Neural progenitor cell (in vitro differentiated cells): ENCODE data around the gene IGF2BP1. TPM values are rescaled to one million over a fixed set of nuclear protein-coding genes. Genes with fewer than 3 reads are reported as not detected.
"Not testable (repeated sequence)": the region's sequence is repeated elsewhere in the genome, so short reads cannot be mapped to it uniquely, and the experiment has no call there.

Source experiments
- DNase-seq: peaks from one replicate; pipeline ENCODE4 v3.0.0-alpha.2; 2016; ENCODE audit warnings: low spot score
- H2AFZ ChIP-seq: fragments of 200-600 bp; sonication (generic); replicated peaks from 2 replicates; pipeline ENCODE4 v1.6.1; 2016; ENCODE audit warnings: antibody characterized with exemption
- H3F3A ChIP-seq: fragments of 200-600 bp; sonication (generic); 2 replicates; pipeline ENCODE4 v1.6.1; 2016; ENCODE audit warnings: antibody characterized with exemption, low read depth
- H3K27ac ChIP-seq: fragments of 200-600 bp; sonication (generic); 2 replicates; pipeline ENCODE4 v1.5.1; 2016; ENCODE audit warnings: mild to moderate bottlenecking
- H3K27me3 ChIP-seq: fragments of 200-600 bp; sonication (generic); 2 replicates; pipeline ENCODE4 v1.6.1; 2016; ENCODE audit warnings: mild to moderate bottlenecking, moderate library complexity
- H3K36me3 ChIP-seq: fragments of 200-600 bp; sonication (generic); 2 replicates; pipeline ENCODE4 v1.5.1; 2016
- H3K4me1 ChIP-seq: fragments of 200-600 bp; sonication (generic); 2 replicates; pipeline ENCODE4 v1.6.1; 2016; ENCODE audit warnings: mixed run types
- H3K4me2 ChIP-seq: fragments of 200-600 bp; sonication (generic); 2 replicates; pipeline ENCODE4 v1.6.1; 2016
- H3K4me3 ChIP-seq: fragments of 200-600 bp; sonication (generic); 2 replicates; pipeline ENCODE4 v1.5.1; 2016
- H3K79me2 ChIP-seq: fragments of 200-600 bp; sonication (generic); 2 replicates; pipeline ENCODE4 v1.6.1; 2016; ENCODE audit warnings: low read depth
- H3K9ac ChIP-seq: fragments of 200-600 bp; sonication (generic); 2 replicates; pipeline ENCODE4 v1.6.1; 2016
- H3K9me3 ChIP-seq: fragments of 200-600 bp; sonication (generic); 2 replicates; pipeline ENCODE4 v1.5.1; 2016; ENCODE audit warnings: low read depth
- H4K20me1 ChIP-seq: fragments of 200-600 bp; sonication (generic); 2 replicates; pipeline ENCODE4 v1.6.1; 2016; ENCODE audit warnings: low read depth
- H3K27ac Mint-ChIP-seq: 3 replicates; pipeline ENCODE4 v1.8.0; 2021; ENCODE audit warnings: mixed read lengths
- H3K27me3 Mint-ChIP-seq: 2 replicates; pipeline ENCODE4 v1.8.0; 2022; ENCODE audit warnings: low read depth, mild to moderate bottlenecking, inconsistent platforms, moderate library complexity, mixed read lengths; ENCODE audit not compliant: insufficient read depth
- H3K36me3 Mint-ChIP-seq: 3 replicates; pipeline ENCODE4 v1.8.0; 2021; ENCODE audit warnings: mixed read lengths
- H3K4me1 Mint-ChIP-seq: 3 replicates; pipeline ENCODE4 v1.8.0; 2021; ENCODE audit warnings: mixed read lengths
- H3K4me3 Mint-ChIP-seq: 3 replicates; pipeline ENCODE4 v1.8.0; 2021; ENCODE audit warnings: mild to moderate bottlenecking, moderate library complexity, mixed read lengths
- H3K9me3 Mint-ChIP-seq: 3 replicates; pipeline ENCODE4 v1.8.0; 2020; ENCODE audit warnings: mixed read lengths
- EZH2 ChIP-seq: fragments of 200-600 bp; sonication (generic); IDR thresholded peaks from 2 replicates; pipeline ENCODE4 v1.6.1; 2017; ENCODE audit warnings: antibody characterized with exemption, mild to moderate bottlenecking, moderate library complexity
- EZH2phosphoT487 ChIP-seq: fragments of 200-600 bp; sonication (generic); IDR thresholded peaks from 2 replicates; pipeline ENCODE4 v1.6.1; 2017; ENCODE audit warnings: antibody characterized with exemption
- small RNA-seq: library from RNA; depleted of rRNA; stranded (forward); fragments of <200 nt; gene quantifications from one replicate; pipeline ENCODE3, GENCODE V24; 2015
- total RNA-seq: library from RNA; depleted of rRNA; stranded (reverse); fragments of >200 nt; gene quantifications from 2 replicates; pipeline ENCODE4 v1.2.3, GENCODE V29; 2015; ENCODE audit warnings: low replicate concordance
- TF ChIP-seq, protein P1 (sequence below): fragments of 200-600 bp; sonication (generic); IDR thresholded peaks from 2 replicates; pipeline ENCODE4 v1.5.1; 2017; ENCODE audit warnings: antibody characterized with exemption, mild to moderate bottlenecking

The IGF2BP1 gene
- total RNA-seq, 1 donor from 2014 or later, result 129 TPM

DNA sequence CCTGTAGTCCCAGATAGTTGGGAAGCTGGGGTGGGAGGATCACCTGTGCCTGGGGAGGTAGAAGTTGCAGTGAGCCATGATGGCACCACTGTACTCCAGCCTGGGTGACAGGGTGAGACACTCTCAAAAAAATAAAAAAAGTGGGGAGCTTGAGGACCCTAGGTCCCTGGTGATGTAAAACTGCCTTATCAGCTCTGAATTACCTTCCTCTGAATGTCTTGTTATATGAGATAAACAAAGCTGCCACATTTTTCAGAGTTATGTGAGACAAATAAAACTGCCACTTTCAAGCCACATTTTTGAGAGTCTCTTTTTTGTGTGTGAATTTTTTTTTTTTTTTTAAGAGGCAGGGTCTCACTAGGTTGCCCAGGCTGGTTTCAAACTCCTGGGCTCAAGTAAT lies 103.4 kb downstream of the IGF2BP1 start:
- H3K4me1 Mint-ChIP-seq, result peaks cover 6% of the 10 kb centered on the region
- H3K79me2 ChIP-seq, result no peaks in the 10 kb centered on the region
- H3K4me2 ChIP-seq, result no peak overlapping the region
- no peak overlapping the region for H3K4me3 ChIP-seq
- H3K27me3 Mint-ChIP-seq, result no peaks in the 10 kb centered on the region
- no peaks in the 10 kb centered on the region for H3K27me3 ChIP-seq
- TF ChIP-seq, protein P1, sequence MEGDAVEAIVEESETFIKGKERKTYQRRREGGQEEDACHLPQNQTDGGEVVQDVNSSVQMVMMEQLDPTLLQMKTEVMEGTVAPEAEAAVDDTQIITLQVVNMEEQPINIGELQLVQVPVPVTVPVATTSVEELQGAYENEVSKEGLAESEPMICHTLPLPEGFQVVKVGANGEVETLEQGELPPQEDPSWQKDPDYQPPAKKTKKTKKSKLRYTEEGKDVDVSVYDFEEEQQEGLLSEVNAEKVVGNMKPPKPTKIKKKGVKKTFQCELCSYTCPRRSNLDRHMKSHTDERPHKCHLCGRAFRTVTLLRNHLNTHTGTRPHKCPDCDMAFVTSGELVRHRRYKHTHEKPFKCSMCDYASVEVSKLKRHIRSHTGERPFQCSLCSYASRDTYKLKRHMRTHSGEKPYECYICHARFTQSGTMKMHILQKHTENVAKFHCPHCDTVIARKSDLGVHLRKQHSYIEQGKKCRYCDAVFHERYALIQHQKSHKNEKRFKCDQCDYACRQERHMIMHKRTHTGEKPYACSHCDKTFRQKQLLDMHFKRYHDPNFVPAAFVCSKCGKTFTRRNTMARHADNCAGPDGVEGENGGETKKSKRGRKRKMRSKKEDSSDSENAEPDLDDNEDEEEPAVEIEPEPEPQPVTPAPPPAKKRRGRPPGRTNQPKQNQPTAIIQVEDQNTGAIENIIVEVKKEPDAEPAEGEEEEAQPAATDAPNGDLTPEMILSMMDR, result no peak
- no peak for TF ChIP-seq EZH2
- TF ChIP-seq EZH2phosphoT487, result no peak
- no peaks in the 10 kb centered on the region for H3K4me1 ChIP-seq
- no peak for DNase-seq
- H3K4me3 Mint-ChIP-seq, result no peak overlapping the region
- no peak overlapping the region for H3K9ac ChIP-seq
- H3K9me3 Mint-ChIP-seq, result no peaks in the 10 kb centered on the region
- no peak overlapping the region for H3K27ac Mint-ChIP-seq
- no peaks in the 10 kb centered on the region for H3K9me3 ChIP-seq
- H4K20me1 ChIP-seq, result no peaks in the 10 kb centered on the region
- no peaks in the 10 kb centered on the region for H3K36me3 Mint-ChIP-seq
- no peaks in the 10 kb centered on the region for H3F3A ChIP-seq
- H3K36me3 ChIP-seq, result no peaks in the 10 kb centered on the region
- no peak overlapping the region for H3K27ac ChIP-seq
- H2AFZ ChIP-seq, result no peak overlapping the region

DNA sequence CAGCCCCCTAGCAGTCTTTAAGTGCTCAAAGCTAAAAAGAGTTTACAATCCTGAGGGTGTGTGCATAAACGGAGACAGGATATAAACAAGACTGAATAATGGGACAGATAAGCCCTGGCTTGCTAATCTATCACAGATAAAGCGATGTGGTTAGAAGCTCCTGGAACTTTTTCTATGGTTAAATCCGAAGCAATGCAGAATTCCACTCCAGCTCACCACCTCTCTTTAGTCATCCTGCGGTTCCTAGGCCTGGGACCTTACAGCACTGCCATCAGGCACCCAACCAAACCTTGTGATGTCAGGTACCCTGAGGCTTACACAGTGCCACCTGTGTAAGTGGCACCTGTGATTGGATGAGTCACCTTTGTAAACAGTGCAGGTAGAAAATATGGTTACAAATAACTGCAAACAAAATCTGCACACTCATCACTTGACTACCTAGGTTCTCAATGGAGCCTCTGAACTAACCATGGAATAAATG lies 103.9 kb downstream of the IGF2BP1 start:
- no peak overlapping the region for H3K27ac Mint-ChIP-seq
- TF ChIP-seq EZH2phosphoT487 (no peak), EZH2 (no peak)
- TF ChIP-seq, protein P1, result no peak
- no peaks in the 10 kb centered on the region for H3K27me3 Mint-ChIP-seq
- Histone ChIP-seq H3K27ac (no peak overlapping the region), H3K36me3 (no peaks in the 10 kb centered on the region), H3K4me2 (no peak overlapping the region), H3K27me3 (no peaks in the 10 kb centered on the region), H2AFZ (no peak overlapping the region), H3K9me3 (no peaks in the 10 kb centered on the region), H3K4me1 (no peaks in the 10 kb centered on the region), H3K79me2 (no peaks in the 10 kb centered on the region), H3K9ac (no peak overlapping the region), H3F3A (no peaks in the 10 kb centered on the region), H3K4me3 (no peak overlapping the region), H4K20me1 (no peaks in the 10 kb centered on the region)
- no peaks in the 10 kb centered on the region for H3K36me3 Mint-ChIP-seq
- DNase-seq, result no peak
- H3K4me3 Mint-ChIP-seq, result no peak overlapping the region
- H3K9me3 Mint-ChIP-seq, result no peaks in the 10 kb centered on the region
- peaks cover 6% of the 10 kb centered on the region for H3K4me1 Mint-ChIP-seq

DNA sequence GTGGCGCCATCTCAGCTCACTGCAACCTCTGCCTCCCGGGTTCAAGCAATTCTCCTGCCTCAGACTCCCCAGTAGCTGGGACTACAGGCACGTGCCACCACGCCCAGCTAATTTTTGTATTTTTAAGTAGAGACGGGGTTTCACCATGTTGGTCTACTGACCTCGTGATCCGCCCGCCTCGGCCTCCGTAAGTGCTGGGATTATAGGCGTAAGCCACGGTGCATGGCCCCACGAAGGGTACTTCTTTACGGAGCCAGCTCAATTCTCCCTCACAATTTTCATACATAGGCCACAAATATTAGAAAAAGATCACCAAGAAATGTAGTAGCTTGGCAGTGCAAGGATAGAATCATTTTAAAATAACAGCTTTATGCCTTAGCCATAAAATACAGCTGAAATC lies 106.2 kb downstream of the IGF2BP1 start:
- H3K36me3 Mint-ChIP-seq, H3K4me3 Mint-ChIP-seq, H3K4me1 Mint-ChIP-seq, H3F3A ChIP-seq, H2AFZ ChIP-seq, H3K27ac ChIP-seq, H3K27me3 Mint-ChIP-seq, H4K20me1 ChIP-seq, H3K4me2 ChIP-seq, H3K4me1 ChIP-seq, H3K27me3 ChIP-seq, H3K9me3 ChIP-seq, H3K9ac ChIP-seq, DNase-seq, H3K4me3 ChIP-seq, H3K9me3 Mint-ChIP-seq, H3K27ac Mint-ChIP-seq, H3K36me3 ChIP-seq, H3K79me2 ChIP-seq: not testable (repeated sequence)

DNA sequence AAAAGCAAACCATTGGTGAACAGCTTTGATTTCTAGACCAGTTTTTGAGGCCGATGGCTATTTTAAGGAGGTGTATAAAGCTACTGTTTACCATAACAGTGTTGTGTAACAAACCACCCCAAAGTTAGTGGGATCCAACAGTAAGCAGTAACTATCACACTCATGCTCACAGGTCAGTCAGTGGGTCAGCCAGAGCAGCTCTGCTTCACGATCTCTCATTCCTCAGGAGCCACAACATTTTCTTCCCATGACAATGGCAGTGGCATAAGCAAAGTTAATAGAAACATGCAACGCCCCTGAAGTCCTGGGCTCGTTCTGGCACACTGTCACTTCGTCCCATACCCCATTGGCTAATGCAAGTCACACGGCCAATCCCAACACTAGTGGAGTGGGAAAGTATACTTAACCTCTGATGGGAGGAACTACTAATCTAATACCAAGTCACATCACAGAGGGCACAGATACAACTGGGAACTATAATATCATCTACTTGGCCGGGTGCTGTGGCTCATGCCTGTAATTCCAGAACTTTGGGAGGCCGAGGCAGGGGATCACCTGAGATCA lies 107.4 kb downstream of the IGF2BP1 start:
- no peak overlapping the region for H3K4me3 Mint-ChIP-seq
- H3K79me2 ChIP-seq, result no peaks in the 10 kb centered on the region
- TF ChIP-seq EZH2 (no peak), EZH2phosphoT487 (no peak)
- TF ChIP-seq, protein P1, result no peak
- no peak overlapping the region for H2AFZ ChIP-seq
- H3K9me3 ChIP-seq, result no peaks in the 10 kb centered on the region
- no peak overlapping the region for H3K4me2 ChIP-seq
- no peak for DNase-seq
- H3K27ac Mint-ChIP-seq, result no peak overlapping the region
- H3K27me3 Mint-ChIP-seq, result no peaks in the 10 kb centered on the region
- H3K9me3 Mint-ChIP-seq, result no peaks in the 10 kb centered on the region
- no peaks in the 10 kb centered on the region for H3K27me3 ChIP-seq
- H4K20me1 ChIP-seq, result no peaks in the 10 kb centered on the region
- H3K4me3 ChIP-seq, result no peak overlapping the region
- peaks cover 7% of the 10 kb centered on the region for H3K4me1 Mint-ChIP-seq
- no peaks in the 10 kb centered on the region for H3K36me3 Mint-ChIP-seq
- no peaks in the 10 kb centered on the region for H3K36me3 ChIP-seq
- no peak overlapping the region for H3K9ac ChIP-seq
- no peak overlapping the region for H3K27ac ChIP-seq
- H3F3A ChIP-seq, result no peaks in the 10 kb centered on the region
- no peaks in the 10 kb centered on the region for H3K4me1 ChIP-seq

Small RNAs within 50 kb of the gene (small RNA-seq; reads per million reads assigned to genes)
- gene RF00017 (not detected), gene RF01210 (not detected), gene RNU1-42P (not detected), gene RNU6-826P (not detected)

Other genes starting within 250 kb of the IGF2BP1 start
- 6.8 and 17.4 TPM in 2 replicates for gene TTLL6, start 180.2 kb upstream of the IGF2BP1 start, total RNA-seq
- gene CALCOCO2, start 166.3 kb upstream of the IGF2BP1 start, total RNA-seq, result 23.9 and 34.1 TPM in 2 replicates
- 29.4 and 51.7 TPM in 2 replicates for gene ATP5MC1, start 104.6 kb upstream of the IGF2BP1 start, total RNA-seq
- 45.5 and 57.9 TPM in 2 replicates for gene UBE2Z, start 89.0 kb upstream of the IGF2BP1 start, total RNA-seq
- gene SNF8, start 52.5 kb upstream of the IGF2BP1 start, total RNA-seq, result 93.0 and 103 TPM in 2 replicates
- gene GIP, start 28.8 kb upstream of the IGF2BP1 start, total RNA-seq, result not detected in 2 replicates
- not detected in 2 replicates for gene B4GALNT2, start 135.4 kb downstream of the IGF2BP1 start, total RNA-seq
- not detected in 2 replicates for gene GNGT2, start 213.2 kb downstream of the IGF2BP1 start, total RNA-seq
- gene ABI3, start 213.3 kb downstream of the IGF2BP1 start, total RNA-seq, result not detected in 2 replicates
- 0.06 TPM in 1 of 2 replicates, not detected in the other for gene PHOSPHO1, start 233.4 kb downstream of the IGF2BP1 start, total RNA-seq